ENCODE measurements around the gene OSMR. TPM values are rescaled to one million over a fixed set of nuclear protein-coding genes. Genes with fewer than 3 reads are reported as not detected.

OSMR gene
- total and polyA plus RNA-seq, 9 of the 15 experiments (the other 6 are each of a cell fraction or from before 2014, with no cell fraction given), result 0.18 to 1.7 (median 0.94) TPM

DNA sequence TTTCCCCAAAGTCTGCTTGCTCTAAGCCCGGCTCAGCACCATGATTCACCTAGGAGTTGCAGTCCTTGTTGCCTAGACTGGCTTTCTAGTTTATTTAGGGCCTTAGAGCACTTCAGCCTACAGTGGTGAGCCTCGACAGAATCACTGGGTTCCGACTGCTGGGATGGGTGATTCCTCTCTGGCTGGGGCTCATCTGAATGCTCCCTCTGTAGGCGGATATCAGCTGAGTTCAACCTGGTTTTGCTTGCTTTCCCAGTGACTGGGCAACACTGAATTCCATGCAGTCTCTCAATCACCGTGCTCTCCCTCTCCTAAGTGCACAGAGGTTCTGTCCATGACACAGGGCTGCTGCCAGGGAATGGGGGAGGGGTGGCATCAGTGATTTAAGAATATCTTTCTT, 54.1 kb downstream of the OSMR start:
- in situ Hi-C loops (cut with MboI), result no loop called here
- H4K20me1 ChIP-seq (replicated peaks; ENCODE audit: control insufficient read depth, insufficient read depth, low read length), result no peaks in the 10 kb centered on the region
- H3K9me3 ChIP-seq (replicated peaks; ENCODE audit: control insufficient read depth, insufficient read depth, low read depth, low read length), result no peaks in the 10 kb centered on the region
- TF ChIP-seq TCF7 (IDR thresholded peaks at IDR 0.05; ENCODE audit: borderline replicate concordance), result no peak
- no peak for TF ChIP-seq BMI1 (IDR thresholded peaks at IDR 0.05; ENCODE audit: low read length)
- no peak for TF ChIP-seq SOX6 (IDR thresholded peaks at IDR 0.05)
- TF ChIP-seq NR2F6 (CRISPR knock-in tag; IDR thresholded peaks at IDR 0.05), result no peak
- TF ChIP-seq, protein P1, sequence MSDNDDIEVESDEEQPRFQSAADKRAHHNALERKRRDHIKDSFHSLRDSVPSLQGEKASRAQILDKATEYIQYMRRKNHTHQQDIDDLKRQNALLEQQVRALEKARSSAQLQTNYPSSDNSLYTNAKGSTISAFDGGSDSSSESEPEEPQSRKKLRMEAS (CRISPR knock-in tag; IDR thresholded peaks at IDR 0.05), result no peak
- no peak for TF ChIP-seq IFI16 (CRISPR knock-in tag; IDR thresholded peaks at IDR 0.05)
- TF ChIP-seq, protein P2, sequence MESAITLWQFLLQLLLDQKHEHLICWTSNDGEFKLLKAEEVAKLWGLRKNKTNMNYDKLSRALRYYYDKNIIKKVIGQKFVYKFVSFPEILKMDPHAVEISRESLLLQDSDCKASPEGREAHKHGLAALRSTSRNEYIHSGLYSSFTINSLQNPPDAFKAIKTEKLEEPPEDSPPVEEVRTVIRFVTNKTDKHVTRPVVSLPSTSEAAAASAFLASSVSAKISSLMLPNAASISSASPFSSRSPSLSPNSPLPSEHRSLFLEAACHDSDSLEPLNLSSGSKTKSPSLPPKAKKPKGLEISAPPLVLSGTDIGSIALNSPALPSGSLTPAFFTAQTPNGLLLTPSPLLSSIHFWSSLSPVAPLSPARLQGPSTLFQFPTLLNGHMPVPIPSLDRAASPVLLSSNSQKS (CRISPR knock-in tag; IDR thresholded peaks at IDR 0.05), result no peak
- no peak for TF ChIP-seq ETV5 (CRISPR knock-in tag; IDR thresholded peaks at IDR 0.05; ENCODE audit: low read depth)
- no peak for TF ChIP-seq SREBF1 (IDR thresholded peaks at IDR 0.05; ENCODE audit: borderline replicate concordance, low read depth, low read length)
- TF ChIP-seq, protein P3, sequence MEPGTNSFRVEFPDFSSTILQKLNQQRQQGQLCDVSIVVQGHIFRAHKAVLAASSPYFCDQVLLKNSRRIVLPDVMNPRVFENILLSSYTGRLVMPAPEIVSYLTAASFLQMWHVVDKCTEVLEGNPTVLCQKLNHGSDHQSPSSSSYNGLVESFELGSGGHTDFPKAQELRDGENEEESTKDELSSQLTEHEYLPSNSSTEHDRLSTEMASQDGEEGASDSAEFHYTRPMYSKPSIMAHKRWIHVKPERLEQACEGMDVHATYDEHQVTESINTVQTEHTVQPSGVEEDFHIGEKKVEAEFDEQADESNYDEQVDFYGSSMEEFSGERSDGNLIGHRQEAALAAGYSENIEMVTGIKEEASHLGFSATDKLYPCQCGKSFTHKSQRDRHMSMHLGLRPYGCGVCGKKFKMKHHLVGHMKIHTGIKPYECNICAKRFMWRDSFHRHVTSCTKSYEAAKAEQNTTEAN (CRISPR knock-in tag; IDR thresholded peaks at IDR 0.05), result no peak
- TF ChIP-seq, protein P4, sequence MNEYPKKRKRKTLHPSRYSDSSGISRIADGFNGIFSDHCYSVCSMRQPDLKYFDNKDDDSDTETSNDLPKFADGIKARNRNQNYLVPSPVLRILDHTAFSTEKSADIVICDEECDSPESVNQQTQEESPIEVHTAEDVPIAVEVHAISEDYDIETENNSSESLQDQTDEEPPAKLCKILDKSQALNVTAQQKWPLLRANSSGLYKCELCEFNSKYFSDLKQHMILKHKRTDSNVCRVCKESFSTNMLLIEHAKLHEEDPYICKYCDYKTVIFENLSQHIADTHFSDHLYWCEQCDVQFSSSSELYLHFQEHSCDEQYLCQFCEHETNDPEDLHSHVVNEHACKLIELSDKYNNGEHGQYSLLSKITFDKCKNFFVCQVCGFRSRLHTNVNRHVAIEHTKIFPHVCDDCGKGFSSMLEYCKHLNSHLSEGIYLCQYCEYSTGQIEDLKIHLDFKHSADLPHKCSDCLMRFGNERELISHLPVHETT (CRISPR knock-in tag; conservative IDR thresholded peaks at IDR 0.05 in 1 of 2, IDR thresholded peaks at IDR 0.05 in 1 of 2), result no peak
- ATAC-seq, result no peak; the same call in 2 of the 3 replicates
- BruUV-seq (replicated peaks), result no TSS peak
- no peak overlapping the region for H3K4me3 ChIP-seq
- H3K9me1 ChIP-seq (ENCODE audit: control insufficient read depth, insufficient read depth, low read length), result no peaks in the 10 kb centered on the region
- intact Hi-C loops (cut with micrococcal nuclease), result no loop called here
- H3K4me2 ChIP-seq (ENCODE audit: insufficient read depth, low read length), result no peak overlapping the region
- H3K79me2 ChIP-seq (ENCODE audit: control insufficient read depth, insufficient read depth, low read length), result no peaks in the 10 kb centered on the region
- FAIRE-seq, result no peak
- H3K27me3 ChIP-seq (ENCODE audit: control insufficient read depth in 2 of 2, insufficient read depth in 2 of 2, low read length in 2 of 2), result 0 out of 5 replicates have a peak, but pooled peaks cover 0 to 2% of the 10 kb centered on the region in 2 experiments
- no peak for DNase-seq (ENCODE audit: extremely low read depth in 1 of 4, low spot score in 3 of 4)
- no peak overlapping the region for H3K9ac ChIP-seq (ENCODE audit: insufficient read depth in 1 of 2, low read depth in 2 of 2, low read length in 2 of 2)
- ChIA-PET CTCF (ENCODE audit: low intra/inter-chr PET ratio) (no interaction called here), POLR2A (interaction anchor here (0.6 to 1.0 kb wide), 2 partner anchors 34 to 48 kb away, joined by 3 read pairs; no protein-coding TSS in a partner anchor)
- no peaks in the 10 kb centered on the region for H3K36me3 ChIP-seq (ENCODE audit: control insufficient read depth, insufficient read depth, low read length)
- no peaks in the 10 kb centered on the region for H3K4me1 ChIP-seq (replicated peaks in 1 of 2; ENCODE audit: control insufficient read depth in 2 of 2, insufficient read depth in 2 of 2, low read length in 2 of 2)
- H2AFZ ChIP-seq (ENCODE audit: low read depth, low read length), result no peak overlapping the region
- H3K27ac ChIP-seq (ENCODE audit: extremely low read depth, low read depth, low read length), result no peak overlapping the region
- 3% methylated on average over 5 of the region's 5 CpGs for WGBS (ENCODE audit: insufficient coverage, low coverage, missing lambda C conversion rate)
